Body of pancreas (tissue), 4 donors: ENCODE measurements around the gene SFXN5. TPM values are rescaled to one million over a fixed set of nuclear protein-coding genes. Genes with fewer than 3 reads are reported as not detected.

ENCODE experiments used
- ATAC-seq: fragments of 150-250 bp; one replicate; pipeline ENCODE4 v1.9.1; 2016
- DNase-seq, 4 donors: peaks; one replicate each; pipeline ENCODE4 v3.0.0-alpha.2; 2019
- H3K27ac ChIP-seq, 4 donors: fragments of 200-600 bp; sonication (generic); 1 replicate in 3 of 4; 2 replicates in 1 of 4; pipeline versions ENCODE4 v1.5.1 to v1.6.1; 2016 to 2019; ENCODE audit warnings: mild to moderate bottlenecking in 1 of 4, mixed read lengths in 1 of 4, moderate library complexity in 1 of 4
- H3K27me3 ChIP-seq, 2 donors: fragments of 200-600 bp; sonication (generic); one replicate each; pipeline ENCODE4 v1.6.0; 2016; ENCODE audit warnings: mild to moderate bottlenecking in 1 of 2
- H3K36me3 ChIP-seq, 2 donors: fragments of 200-600 bp; sonication (generic); replicated peaks in 1 of 2; 2 replicates each; pipeline ENCODE4 v1.5.1; 2016; ENCODE audit warnings: low read depth in 2 of 2; ENCODE audit not compliant: insufficient read depth in 1 of 2
- H3K4me1 ChIP-seq: fragments of 200-600 bp; sonication (generic); one replicate; pipeline ENCODE4 v1.6.0; 2016
- H3K4me3 ChIP-seq, 2 donors: fragments of 200-600 bp; sonication (generic); 1 replicate in 1 of 2; 2 replicates in 1 of 2; pipeline ENCODE4 v1.5.1; 2016 to 2019
- H3K9me3 ChIP-seq, 3 donors: fragments of 200-600 bp; sonication (generic); 1 replicate in 2 of 3; 2 replicates in 1 of 3; pipeline ENCODE4 v1.5.1; 2016
- POLR2A ChIP-seq, 3 donors: fragments of 450-650 bp; IDR thresholded peaks; one replicate each; pipeline ENCODE4 v1.6.1; 2016; ENCODE audit warnings: antibody characterized with exemption in 3 of 3, mild to moderate bottlenecking in 2 of 3
- WGBS, 2 donors: methylation state at CpG; one replicate each; pipeline ENCODE4 v1.1.5; 2017; 5-methylcytosine and 5-hydroxymethylcytosine counted together
- intact Hi-C: fragments of 100-400 bp; cut with DNase I; formaldehyde crosslinking; loops from one replicate; pipeline ENCODE4 v1.15.1; 2023
- total RNA-seq, 2 donors: library from RNA; depleted of rRNA; stranded (reverse); fragments of >200 nt; gene quantifications; one replicate each; pipeline ENCODE4 v1.1.0, GENCODE V29; 2016
- TF ChIP-seq, protein P1 (sequence below), 7 experiments: fragments of 450-650 bp in 4 of 7; fragments of 200-600 bp in 3 of 7; sonication (generic) in 3 of 7; IDR thresholded peaks; one replicate each; pipeline ENCODE4 v1.5.1; 2016 to 2019; ENCODE audit warnings: antibody characterized with exemption in 7 of 7

SFXN5 gene
- total RNA-seq, 2 donors from 2014 or later: 4.3 to 5.4 TPM

DNA sequence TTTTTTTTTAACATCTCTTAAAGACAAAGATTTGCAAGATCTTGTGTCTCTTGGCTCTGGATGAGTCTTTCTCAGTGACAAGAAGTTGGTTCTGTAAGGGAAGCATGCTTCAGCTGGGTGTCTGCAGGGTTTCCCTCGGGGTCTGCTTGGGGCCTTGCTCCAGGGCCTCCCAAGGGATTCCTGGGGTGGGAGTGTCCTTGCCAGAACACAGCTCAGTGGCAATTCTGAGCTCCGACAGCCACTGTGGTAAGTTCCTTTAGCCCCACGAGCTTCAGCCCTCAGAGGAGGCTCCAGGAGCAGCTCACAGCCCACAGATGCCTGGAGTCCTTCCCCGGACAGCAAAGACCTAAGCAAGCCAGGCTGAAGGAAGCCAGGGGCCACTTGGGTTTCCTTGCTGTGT is 101.8 kb downstream of the SFXN5 start:
- 73 to 85% methylated on average over 2 to 4 of the region's 4 CpGs for WGBS, 2 donors
- no peak for ATAC-seq

DNA sequence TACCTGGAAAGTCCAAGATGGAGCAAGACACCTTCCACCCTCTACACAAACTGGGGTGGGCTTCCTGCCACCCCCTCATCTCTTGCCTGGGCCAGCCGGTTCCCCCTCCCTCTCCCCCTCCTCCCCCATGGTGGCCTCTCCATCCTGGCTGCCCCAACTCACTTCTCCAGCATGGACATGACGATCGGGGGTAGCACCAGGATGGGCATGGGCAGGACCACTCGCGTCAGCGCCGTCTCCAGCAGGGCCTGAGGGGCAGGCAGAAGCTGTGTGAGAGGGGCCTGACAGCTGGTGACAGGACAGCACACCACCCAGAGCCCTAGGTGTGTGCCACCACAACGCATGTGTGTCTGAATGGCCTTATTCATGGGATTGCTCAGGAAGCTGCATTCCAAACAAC is 103.2 kb downstream of the SFXN5 start:
- no peaks in the 10 kb centered on the region for H3K4me1 ChIP-seq
- intact Hi-C loops: no loop called here
- H3K27me3 ChIP-seq: no peaks in the 10 kb centered on the region
- DNase-seq: no peak
- TF ChIP-seq POLR2A (IDR thresholded peaks at IDR 0.05): no peak
- TF ChIP-seq, protein P1, sequence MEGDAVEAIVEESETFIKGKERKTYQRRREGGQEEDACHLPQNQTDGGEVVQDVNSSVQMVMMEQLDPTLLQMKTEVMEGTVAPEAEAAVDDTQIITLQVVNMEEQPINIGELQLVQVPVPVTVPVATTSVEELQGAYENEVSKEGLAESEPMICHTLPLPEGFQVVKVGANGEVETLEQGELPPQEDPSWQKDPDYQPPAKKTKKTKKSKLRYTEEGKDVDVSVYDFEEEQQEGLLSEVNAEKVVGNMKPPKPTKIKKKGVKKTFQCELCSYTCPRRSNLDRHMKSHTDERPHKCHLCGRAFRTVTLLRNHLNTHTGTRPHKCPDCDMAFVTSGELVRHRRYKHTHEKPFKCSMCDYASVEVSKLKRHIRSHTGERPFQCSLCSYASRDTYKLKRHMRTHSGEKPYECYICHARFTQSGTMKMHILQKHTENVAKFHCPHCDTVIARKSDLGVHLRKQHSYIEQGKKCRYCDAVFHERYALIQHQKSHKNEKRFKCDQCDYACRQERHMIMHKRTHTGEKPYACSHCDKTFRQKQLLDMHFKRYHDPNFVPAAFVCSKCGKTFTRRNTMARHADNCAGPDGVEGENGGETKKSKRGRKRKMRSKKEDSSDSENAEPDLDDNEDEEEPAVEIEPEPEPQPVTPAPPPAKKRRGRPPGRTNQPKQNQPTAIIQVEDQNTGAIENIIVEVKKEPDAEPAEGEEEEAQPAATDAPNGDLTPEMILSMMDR (IDR thresholded peaks at IDR 0.05): no peak
- no peak overlapping the region for H3K4me3 ChIP-seq
- no peaks in the 10 kb centered on the region for H3K9me3 ChIP-seq
- WGBS, 2 donors: 91 to 98% methylated on average over 8 of the region's 8 CpGs
- ATAC-seq: no peak
- no peak overlapping the region for H3K27ac ChIP-seq
- no peaks in the 10 kb centered on the region for H3K36me3 ChIP-seq

More for the DNA sequence above, 101.8 kb downstream of the SFXN5 start:
- Histone ChIP-seq H3K36me3 (no peaks in the 10 kb centered on the region), H3K27me3 (no peaks in the 10 kb centered on the region), H3K27ac (no peak overlapping the region), H3K4me1 (peaks cover 4% of the 10 kb centered on the region), H3K4me3 (no peak overlapping the region), H3K9me3 (no peaks in the 10 kb centered on the region)
- TF ChIP-seq, protein P1 (IDR thresholded peaks at IDR 0.05): no peak
- intact Hi-C loops: loop anchor here (5.0 kb wide), 1 partner anchor 77 kb away; no protein-coding TSS in a partner anchor
- DNase-seq: no peak

DNA sequence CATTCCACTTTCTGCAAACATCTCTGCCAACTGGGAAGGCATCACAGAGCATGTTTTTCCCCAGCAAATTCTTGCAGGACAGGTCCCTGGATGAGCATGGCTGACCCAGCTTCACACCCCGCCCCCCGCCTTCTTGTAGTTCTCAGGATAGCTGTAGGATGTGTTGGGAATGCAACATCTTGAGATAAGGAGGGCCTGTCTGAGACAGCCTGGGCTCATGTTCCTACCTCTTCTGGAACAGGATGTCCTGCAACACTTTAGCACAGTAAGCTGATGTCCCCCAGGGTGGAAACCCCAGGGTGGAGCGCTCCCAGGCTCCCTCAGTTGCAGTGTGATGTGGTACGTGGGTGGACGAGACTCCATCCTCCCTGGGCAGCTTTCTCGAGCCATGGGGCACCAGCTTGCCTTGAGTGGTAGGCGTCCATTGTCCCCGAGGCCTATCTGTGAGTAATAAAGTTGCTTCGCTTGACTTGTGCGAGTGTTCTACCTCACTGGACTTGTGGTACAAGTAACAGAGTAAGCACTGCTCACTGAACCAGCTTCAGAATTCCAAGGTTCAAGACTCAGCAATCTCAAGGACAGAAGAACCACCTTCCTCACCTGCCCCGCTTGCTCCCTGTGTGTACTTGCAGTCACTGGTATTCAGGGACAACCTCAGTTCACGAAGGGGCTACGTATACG is 105.6 kb downstream of the SFXN5 start:
- Histone ChIP-seq H3K27ac (no peak overlapping the region), H3K9me3 (no peaks in the 10 kb centered on the region), H3K27me3 (no peaks in the 10 kb centered on the region), H3K4me1 (no peaks in the 10 kb centered on the region), H3K36me3 (no peaks in the 10 kb centered on the region), H3K4me3 (no peak overlapping the region)
- DNase-seq (no peak), ATAC-seq (no peak)
- TF ChIP-seq, protein P1 (IDR thresholded peaks at IDR 0.05): no peak
- no peak for TF ChIP-seq POLR2A (IDR thresholded peaks at IDR 0.05)
- 95 to 96% methylated on average over 9 to 14 of the region's 14 CpGs for WGBS, 2 donors
- intact Hi-C loops: no loop called here

DNA sequence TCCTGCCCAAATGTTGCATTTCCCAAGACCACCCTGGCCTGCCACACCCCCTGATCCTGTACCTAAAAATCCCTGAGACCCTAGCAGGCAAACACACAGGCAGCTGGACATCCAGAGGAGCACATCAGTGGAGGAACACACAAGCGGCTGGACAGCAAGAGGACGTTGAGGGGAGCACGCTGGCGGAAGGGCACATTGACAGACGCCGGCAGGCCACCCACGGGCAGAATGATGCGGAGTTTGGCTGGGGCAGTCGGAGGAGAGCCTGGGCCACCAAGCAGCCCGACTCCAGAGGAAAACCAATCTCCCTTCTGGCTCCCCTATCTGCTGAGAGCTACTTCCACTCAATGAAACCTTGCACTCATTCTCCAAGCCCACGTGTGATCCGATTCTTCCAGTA is 106.5 kb downstream of the SFXN5 start:
- no peak for TF ChIP-seq POLR2A (IDR thresholded peaks at IDR 0.05)
- TF ChIP-seq, protein P1 (IDR thresholded peaks at IDR 0.05): no peak
- no peak overlapping the region for H3K27ac ChIP-seq
- no peaks in the 10 kb centered on the region for H3K36me3 ChIP-seq
- H3K4me3 ChIP-seq: no peak overlapping the region
- DNase-seq: no peak
- WGBS, 2 donors: 90 to 100% methylated on average over 1 to 12 of the region's 12 CpGs
- intact Hi-C loops: no loop called here
- no peak for ATAC-seq
- H3K4me1 ChIP-seq: no peaks in the 10 kb centered on the region
- no peaks in the 10 kb centered on the region for H3K27me3 ChIP-seq
- H3K9me3 ChIP-seq: no peaks in the 10 kb centered on the region

DNA sequence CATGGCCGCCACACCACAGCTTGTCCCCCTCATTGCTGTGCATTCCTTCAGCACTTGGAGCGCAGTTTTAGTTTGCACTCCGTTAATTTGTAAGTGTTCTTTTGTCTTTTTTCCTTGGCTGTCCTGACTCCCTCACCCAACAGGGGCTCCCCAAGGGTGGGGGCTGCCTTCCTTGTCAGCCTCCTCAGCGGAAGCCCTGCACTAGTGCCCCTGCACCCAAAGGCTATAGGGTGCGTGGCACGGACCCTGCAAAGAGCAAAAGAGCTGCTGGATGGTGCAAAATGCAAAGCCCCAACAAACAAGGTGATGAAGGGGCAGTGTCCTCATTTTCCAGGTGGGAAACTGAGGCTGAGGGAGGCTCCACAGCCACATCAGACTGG is 107.4 kb downstream of the SFXN5 start:
- Histone ChIP-seq H3K27me3 (no peaks in the 10 kb centered on the region), H3K4me1 (no peaks in the 10 kb centered on the region), H3K9me3 (no peaks in the 10 kb centered on the region), H3K27ac (no peak overlapping the region), H3K4me3 (no peak overlapping the region), H3K36me3 (no peaks in the 10 kb centered on the region)
- no peak for ATAC-seq
- no peak for TF ChIP-seq POLR2A (IDR thresholded peaks at IDR 0.05)
- TF ChIP-seq, protein P1 (IDR thresholded peaks at IDR 0.05): no peak
- intact Hi-C loops: no loop called here
- DNase-seq: no peak
- WGBS, 2 donors: 85 to 88% methylated on average over 6 of the region's 6 CpGs
